GM12801 (cell line): Measurements from ENCODE around the gene NOTO.

ENCODE experiments used
- CTCF ChIP-seq: IDR thresholded peaks from one replicate; pipeline ENCODE4 v1.5.1; 2011; ENCODE audit warnings: control low read depth; ENCODE audit not compliant: insufficient read length; ENCODE audit errors: extremely low read depth

The NOTO gene

DNA sequence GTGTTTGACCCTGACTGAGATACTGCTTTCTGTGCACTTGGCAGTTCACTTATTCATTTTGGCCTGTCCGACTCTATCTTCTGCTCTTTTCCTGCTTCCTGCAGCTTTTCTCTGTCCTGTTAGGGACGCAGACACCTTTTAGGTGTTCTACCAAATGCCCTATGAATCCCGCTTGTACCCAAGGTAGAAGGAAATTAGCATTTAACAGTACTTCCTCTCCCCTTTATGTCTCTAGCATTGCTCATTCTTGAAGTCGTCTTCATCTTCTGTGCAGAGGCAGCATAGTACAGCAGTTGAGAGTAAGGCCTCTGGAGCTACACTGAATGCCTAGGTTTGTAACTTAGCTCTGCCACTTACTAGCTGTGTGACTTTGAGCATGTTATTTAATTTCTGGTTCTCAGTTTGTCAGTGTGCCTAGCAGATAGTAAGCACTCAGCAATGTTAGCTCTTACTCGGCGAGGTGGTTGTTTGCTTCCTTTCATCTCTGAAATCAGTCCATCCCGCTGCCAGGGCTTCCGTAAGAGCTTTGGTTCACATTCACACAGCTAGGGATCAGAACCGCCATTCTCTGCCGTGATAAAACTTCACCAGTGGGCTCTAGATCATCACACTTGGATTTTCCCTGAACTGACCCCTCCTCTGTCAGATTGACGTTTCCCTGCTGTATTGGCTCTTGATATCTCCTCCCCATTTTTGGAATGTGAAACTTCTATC lies 33.1 kb downstream of the NOTO start:
- TF ChIP-seq CTCF, result no peak

DNA sequence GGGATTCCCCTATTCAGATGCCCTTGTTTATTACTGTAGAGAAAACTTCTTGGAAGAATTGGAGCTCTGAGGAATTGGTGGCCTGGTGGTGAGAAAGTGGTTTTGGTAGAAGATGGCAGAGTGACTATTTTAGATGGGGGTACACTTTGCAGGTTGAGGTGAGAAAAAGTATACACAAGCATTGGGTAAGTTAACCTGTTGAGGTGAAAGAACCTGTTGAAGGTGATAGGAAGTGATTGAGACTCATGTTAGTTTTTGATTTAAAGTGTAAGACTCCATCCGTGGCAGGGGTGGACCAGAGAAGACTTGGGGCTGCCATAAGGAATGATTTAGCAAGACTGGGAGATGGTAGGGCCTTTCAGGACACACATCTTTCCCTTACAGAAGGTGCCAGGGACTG lies 34.8 kb downstream of the NOTO start:
- TF ChIP-seq CTCF, result no peak

DNA sequence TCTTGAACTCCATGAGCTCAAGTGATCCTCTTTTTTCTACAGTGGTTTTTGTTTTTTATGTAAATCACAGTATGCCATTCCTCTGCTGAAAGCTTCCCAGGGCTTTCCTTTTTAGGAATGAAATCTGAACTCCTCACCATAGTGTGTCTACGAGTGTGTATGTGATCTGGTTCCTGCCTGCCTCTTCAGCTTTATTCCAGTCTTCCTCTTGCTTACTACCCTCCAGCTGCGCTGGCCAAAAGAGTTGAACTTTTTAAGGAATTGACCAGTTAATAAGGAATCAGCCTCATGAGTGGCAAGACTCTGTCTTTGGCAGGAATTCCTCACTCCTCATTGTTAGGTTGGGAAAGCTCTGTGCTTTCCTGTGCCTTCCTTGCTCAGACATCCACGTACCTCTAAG lies 35.8 kb downstream of the NOTO start:
- no peak for TF ChIP-seq CTCF

- no peak for TF ChIP-seq CTCF
These were observed 36.6 kb downstream of the NOTO start for GRCh38 chr2:73238976-73239375.

DNA sequence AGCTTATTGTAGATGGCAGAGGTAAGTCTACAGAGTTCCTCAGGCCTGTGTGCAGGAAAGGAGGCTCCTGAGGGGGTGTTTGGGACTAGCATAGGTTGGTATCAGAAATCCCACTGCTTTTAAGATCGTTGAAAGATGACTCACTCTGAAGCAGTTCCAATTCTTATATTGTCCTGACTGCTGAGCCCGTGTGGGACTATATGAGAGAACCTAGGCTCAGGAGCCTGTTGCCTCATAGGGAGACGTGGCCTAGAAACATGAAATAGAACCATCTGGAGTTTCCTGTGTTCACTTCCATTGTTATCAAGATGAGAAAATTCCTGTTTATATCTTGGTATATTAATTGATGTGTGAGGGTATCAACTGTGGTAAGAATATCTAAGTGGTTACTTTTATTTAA lies 37.4 kb downstream of the NOTO start:
- no peak for TF ChIP-seq CTCF

- no peak for TF ChIP-seq CTCF
These were observed 41.7 kb downstream of the NOTO start for GRCh38 chr2:73243884-73244570.

DNA sequence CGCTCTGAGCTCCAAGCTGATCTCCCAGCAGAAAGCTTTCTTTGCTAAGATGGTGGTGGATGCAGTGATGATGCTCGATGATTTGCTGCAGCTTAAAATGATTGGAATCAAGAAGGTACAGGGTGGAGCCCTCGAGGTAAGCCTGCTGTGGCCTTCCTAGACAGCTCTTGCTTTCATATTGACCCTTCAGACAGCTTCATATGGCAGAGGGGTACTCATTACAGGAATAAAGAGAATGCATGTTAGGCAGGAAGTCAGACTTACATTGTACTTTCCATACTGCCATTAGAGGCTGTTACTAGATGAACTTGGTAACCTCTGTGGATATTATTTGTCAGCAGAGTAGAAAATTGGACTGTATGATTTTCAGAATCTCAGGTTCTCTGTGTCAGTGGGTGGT lies 42.2 kb downstream of the NOTO start:
- no peak for TF ChIP-seq CTCF
